Right renal pelvis (tissue), 4 donors: ENCODE data around the gene MT3. TPM values are rescaled to one million over a fixed set of nuclear protein-coding genes. Genes with fewer than 3 reads are reported as not detected.

Experiments
- DNase-seq, 4 donors: peaks; one replicate each; pipeline ENCODE4 v3.0.0-alpha.2; 2013; ENCODE audit warnings: low read depth in 4 of 4, low spot score in 3 of 4, missing footprints in 1 of 4
- polyA plus RNA-seq, 4 donors: library from polyadenylated mRNA; unstranded; fragments of 120-200 nt; gene quantifications; one replicate each; pipeline ENCODE4 v1.2.1, GENCODE V29; 2013; ENCODE audit not compliant: insufficient read length in 4 of 4

The MT3 gene
- polyA plus RNA-seq, 4 donors, result 0.43 to 1.3 (median 0.89) TPM

GRCh38 chr16:56628486-56629350 lies 39.4 kb downstream of the MT3 start:
- DNase-seq, result no peak

GRCh38 chr16:56629531-56629930 lies 40.2 kb downstream of the MT3 start:
- no peak for DNase-seq

- no peak for DNase-seq
These were observed 40.8 kb downstream of the MT3 start for GRCh38 chr16:56630134-56630533.

GRCh38 chr16:56631197-56631596 lies 41.9 kb downstream of the MT3 start:
- DNase-seq, result no peak

- no peak for DNase-seq
These were observed 42.5 kb downstream of the MT3 start for GRCh38 chr16:56631832-56632155.

GRCh38 chr16:56632156-56632847 lies 43.0 kb downstream of the MT3 start, which contains the start of gene MT1M:
Gene MT1M (plus strand): TSS chr16:56632659. CDS start chr16:56632732, 73 bp downstream.
- no peak for DNase-seq

GRCh38 chr16:56632848-56633365 lies 43.6 kb downstream of the MT3 start:
- no peak for DNase-seq

- no peak for DNase-seq
These were observed 44.2 kb downstream of the MT3 start for GRCh38 chr16:56633535-56633934.

- DNase-seq, result no peak
These were observed 45.5 kb downstream of the MT3 start for GRCh38 chr16:56634715-56635440.

GRCh38 chr16:56635441-56635967 lies 46.2 kb downstream of the MT3 start:
- DNase-seq, result no peak

GRCh38 chr16:56636616-56637413 lies 47.5 kb downstream of the MT3 start:
- DNase-seq, result no peak

GRCh38 chr16:56637814-56638750 lies 48.8 kb downstream of the MT3 start, which contains the start of gene MT1A:
Gene MT1A (plus strand): TSS chr16:56638666. CDS start chr16:56638739, 73 bp downstream.
- DNase-seq, result no peak

- DNase-seq, result no peak
These were observed 49.7 kb downstream of the MT3 start for GRCh38 chr16:56639045-56639444.

- no peak for DNase-seq
These were observed 50.7 kb downstream of the MT3 start for GRCh38 chr16:56640076-56640475.

Other genes starting within 250 kb of the MT3 start
- 100 to 1,000 TPM; 118 to 141 (median 128) TPM for gene AMFR, start 164.0 kb upstream of the MT3 start, polyA plus RNA-seq
- gene NUDT21, start 138.2 kb upstream of the MT3 start, polyA plus RNA-seq, result 100 to 1,000 TPM; 116 to 146 (median 143) TPM
- 10 to 100 TPM; 36.8 to 42.5 (median 37.7) TPM for gene OGFOD1, start 138.0 kb upstream of the MT3 start, polyA plus RNA-seq
- 100 to 1,000 TPM in 2 of 4 donors, 10 to 100 TPM in 2; 82.2 to 115 (median 104) TPM for gene BBS2, start 69.5 kb upstream of the MT3 start, polyA plus RNA-seq
- gene MT4, start 24.5 kb upstream of the MT3 start, polyA plus RNA-seq, result not detected
- 10 to 100 TPM; 22.4 to 38.0 (median 22.8) TPM for gene MT2A, start 19.1 kb downstream of the MT3 start, polyA plus RNA-seq
- gene MT1E, start 36.3 kb downstream of the MT3 start, polyA plus RNA-seq, result 10 to 100 TPM; 21.8 to 53.3 (median 30.6) TPM
- gene MT1M, start 43.1 kb downstream of the MT3 start, polyA plus RNA-seq, result under 1 TPM in 2 of 4 donors, not detected in 2; 0.17 to 0.25 TPM
- under 1 TPM in 1 of 4 donors, not detected in 3; 0.38 TPM for gene MT1A, start 49.1 kb downstream of the MT3 start, polyA plus RNA-seq
- 1 to 10 TPM in 1 of 4 donors, not detected in 3; 2.0 TPM for gene MT1B, start 62.4 kb downstream of the MT3 start, polyA plus RNA-seq
- 10 to 100 TPM; 40.3 to 98.2 (median 60.7) TPM for gene MT1F, start 68.4 kb downstream of the MT3 start, polyA plus RNA-seq
- 100 to 1,000 TPM in 1 of 4 donors, 10 to 100 TPM in 3; 16.8 to 231 (median 62.7) TPM for gene MT1G, start 78.5 kb downstream of the MT3 start, polyA plus RNA-seq
- 10 to 100 TPM in 3 of 4 donors, 1 to 10 TPM in 1; 2.5 to 76.0 (median 16.9) TPM for gene MT1H, start 80.3 kb downstream of the MT3 start, polyA plus RNA-seq
- 10 to 100 TPM; 19.0 to 59.2 (median 30.2) TPM for gene MT1X, start 92.9 kb downstream of the MT3 start, polyA plus RNA-seq
- 10 to 100 TPM; 71.2 to 81.7 (median 72.5) TPM for gene NUP93, start 140.6 kb downstream of the MT3 start, polyA plus RNA-seq